ENCODE measurements around the gene TMEM200A. TPM values are rescaled to one million over a fixed set of nuclear protein-coding genes. Genes with fewer than 3 reads are reported as not detected.

TMEM200A gene
- polyA plus RNA-seq, 1 donor from 2014 or later = 31.3 TPM

- Histone ChIP-seq H3K9me2 (ENCODE audit: insufficient read depth, low read length) (no peaks in the 10 kb centered on the region), H3K27ac (ENCODE audit: low read length) (peak overlapping the region; percentile 38), H3K4me2 (ENCODE audit: low read length) (no peak overlapping the region), H2AFZ (ENCODE audit: low read depth, low read length) (peak overlapping the region; percentile 29), H3K79me2 (replicated peaks; ENCODE audit: insufficient read depth, low read length) (no peaks in the 10 kb centered on the region), H3K36me3 (ENCODE audit: insufficient read depth, low read length) (no peaks in the 10 kb centered on the region), H3K4me3 (ENCODE audit: low read length) (peak overlapping the region; percentile 41), H3K9me3 (ENCODE audit: low read length) (no peaks in the 10 kb centered on the region), H3F3A (ENCODE audit: insufficient read depth, low read length, poor library complexity, severe bottlenecking) (no peaks in the 10 kb centered on the region), H3K9ac (ENCODE audit: low read length) (no peak overlapping the region), H3K27me3 (ENCODE audit: insufficient read depth, low read depth, low read length) (no peaks in the 10 kb centered on the region), H4K20me1 (ENCODE audit: insufficient read depth) (no peaks in the 10 kb centered on the region)
- no peak for TF ChIP-seq POLR2AphosphoS5 (IDR thresholded peaks at IDR 0.05)
- TF ChIP-seq TAF1 (IDR thresholded peaks at IDR 0.05; ENCODE audit: low read depth) = no peak
- TF ChIP-seq RAD21 (conservative IDR thresholded peaks at IDR 0.05) = no peak
- peak; percentile 92 for TF ChIP-seq REST (IDR thresholded peaks at IDR 0.05; ENCODE audit: borderline replicate concordance)
- no peak for TF ChIP-seq MXI1 (conservative IDR thresholded peaks at IDR 0.05; ENCODE audit: poor library complexity, severe bottlenecking)
- TF ChIP-seq SMC3 (conservative IDR thresholded peaks at IDR 0.05; ENCODE audit: poor library complexity) = no peak
These were observed 58.9 kb downstream of the TMEM200A start for GRCh38 chr6:130424710-130425109.

GRCh38 chr6:130425537-130425936 is 59.7 kb downstream of the TMEM200A start:
- Histone ChIP-seq H2AFZ (ENCODE audit: low read depth, low read length) (no peak overlapping the region), H4K20me1 (ENCODE audit: insufficient read depth) (no peaks in the 10 kb centered on the region), H3K36me3 (ENCODE audit: insufficient read depth, low read length) (no peaks in the 10 kb centered on the region), H3K9me3 (ENCODE audit: low read length) (no peaks in the 10 kb centered on the region), H3K4me2 (ENCODE audit: low read length) (no peak overlapping the region), H3K27ac (ENCODE audit: low read length) (no peak overlapping the region), H3K27me3 (ENCODE audit: insufficient read depth, low read depth, low read length) (no peaks in the 10 kb centered on the region), H3K9me2 (ENCODE audit: insufficient read depth, low read length) (no peaks in the 10 kb centered on the region), H3F3A (ENCODE audit: insufficient read depth, low read length, poor library complexity, severe bottlenecking) (no peaks in the 10 kb centered on the region), H3K9ac (ENCODE audit: low read length) (no peak overlapping the region), H3K4me3 (ENCODE audit: low read length) (no peak overlapping the region), H3K79me2 (replicated peaks; ENCODE audit: insufficient read depth, low read length) (no peaks in the 10 kb centered on the region)
- TF ChIP-seq RAD21 (conservative IDR thresholded peaks at IDR 0.05) (no peak), TAF1 (IDR thresholded peaks at IDR 0.05; ENCODE audit: low read depth) (no peak), POLR2AphosphoS5 (IDR thresholded peaks at IDR 0.05) (no peak), REST (IDR thresholded peaks at IDR 0.05; ENCODE audit: borderline replicate concordance) (no peak), SMC3 (conservative IDR thresholded peaks at IDR 0.05; ENCODE audit: poor library complexity) (no peak), CTCF (IDR thresholded peaks at IDR 0.05; ENCODE audit: poor library complexity, severe bottlenecking) (no peak), EP300 (conservative IDR thresholded peaks at IDR 0.05; ENCODE audit: poor library complexity, severe bottlenecking) (no peak), EZH2 (IDR thresholded peaks at IDR 0.05; ENCODE audit: borderline replicate concordance, insufficient read depth, low read length, poor library complexity, severe bottlenecking) (no peak), MXI1 (conservative IDR thresholded peaks at IDR 0.05; ENCODE audit: poor library complexity, severe bottlenecking) (no peak)

Data from neural cell (in vitro differentiated cells).